DOHH2 (cell line): Measurements from ENCODE around the gene VPREB1.

ENCODE experiments used
- H3F3A ChIP-seq: fragments of 200-600 bp; sonication (generic), shearing (Covaris generic); 2 replicates; pipeline ENCODE4 v1.6.0; 2016; ENCODE audit warnings: antibody characterized with exemption, mild to moderate bottlenecking; ENCODE audit not compliant: control insufficient read depth, insufficient read depth
- H3K27ac ChIP-seq: fragments of 200-600 bp; sonication (generic); 2 replicates; pipeline ENCODE4 v1.5.1; 2014; ENCODE audit warnings: low read depth, mild to moderate bottlenecking, low read length, moderate library complexity
- H3K27me3 ChIP-seq: fragments of 200-600 bp; sonication (generic); 2 replicates; pipeline ENCODE4 v1.6.1; 2014; ENCODE audit warnings: mild to moderate bottlenecking, low read length, mixed read lengths; ENCODE audit not compliant: control insufficient read depth
- H3K36me3 ChIP-seq: fragments of 200-600 bp; sonication (generic); 2 replicates; pipeline ENCODE4 v1.6.1; 2014; ENCODE audit warnings: mild to moderate bottlenecking, low read length, moderate library complexity, mixed read lengths; ENCODE audit not compliant: control insufficient read depth
- H3K4me1 ChIP-seq: fragments of 200-600 bp; sonication (generic); 2 replicates; pipeline ENCODE4 v1.6.1; 2014; ENCODE audit warnings: mild to moderate bottlenecking, low read length, mixed read lengths; ENCODE audit not compliant: control insufficient read depth
- H3K4me2 ChIP-seq: fragments of 200-600 bp; sonication (generic); 2 replicates; pipeline ENCODE4 v1.6.0; 2014; ENCODE audit warnings: mild to moderate bottlenecking, low read length, moderate library complexity
- H3K4me3 ChIP-seq: fragments of 200-600 bp; sonication (generic); 2 replicates; pipeline ENCODE4 v1.5.1; 2014; ENCODE audit warnings: mild to moderate bottlenecking, low read length, mixed read lengths
- H3K79me2 ChIP-seq: fragments of 200-600 bp; sonication (generic); 2 replicates; pipeline ENCODE4 v1.6.1; 2014; ENCODE audit warnings: mild to moderate bottlenecking, low read length, mixed read lengths; ENCODE audit not compliant: control insufficient read depth
- H3K9me2 ChIP-seq: fragments of 200-600 bp; sonication (generic); replicated peaks from 2 replicates; pipeline ENCODE4 v1.6.1; 2014; ENCODE audit warnings: mild to moderate bottlenecking, low read length, mixed read lengths; ENCODE audit not compliant: control insufficient read depth
- H3K9me3 ChIP-seq: fragments of 200-600 bp; sonication (generic); 2 replicates; pipeline ENCODE4 v1.6.1; 2014; ENCODE audit warnings: antibody characterized with exemption, low read length, mixed read lengths; ENCODE audit not compliant: control insufficient read depth, insufficient read depth
- H4K20me1 ChIP-seq: fragments of 200-600 bp; sonication (generic); 2 replicates; pipeline ENCODE4 v1.6.0; 2014; ENCODE audit warnings: low read depth, mild to moderate bottlenecking, antibody characterized with exemption, low read length, moderate library complexity; ENCODE audit not compliant: control insufficient read depth, insufficient read depth
- EZH2phosphoT487 ChIP-seq: fragments of 200-600 bp; sonication (generic); IDR thresholded peaks from 2 replicates; pipeline ENCODE4 v1.6.1; 2017; ENCODE audit warnings: borderline replicate concordance, mild to moderate bottlenecking, antibody characterized with exemption, low read length, moderate library complexity, mixed read lengths
- TF ChIP-seq, protein P1 (sequence below): fragments of 200-600 bp; sonication (generic); IDR thresholded peaks from one replicate; pipeline ENCODE4 v1.5.1; 2014; ENCODE audit warnings: antibody characterized with exemption, mild to moderate bottlenecking, low read depth, low read length; ENCODE audit not compliant: poor library complexity, severe bottlenecking

Gene VPREB1

DNA sequence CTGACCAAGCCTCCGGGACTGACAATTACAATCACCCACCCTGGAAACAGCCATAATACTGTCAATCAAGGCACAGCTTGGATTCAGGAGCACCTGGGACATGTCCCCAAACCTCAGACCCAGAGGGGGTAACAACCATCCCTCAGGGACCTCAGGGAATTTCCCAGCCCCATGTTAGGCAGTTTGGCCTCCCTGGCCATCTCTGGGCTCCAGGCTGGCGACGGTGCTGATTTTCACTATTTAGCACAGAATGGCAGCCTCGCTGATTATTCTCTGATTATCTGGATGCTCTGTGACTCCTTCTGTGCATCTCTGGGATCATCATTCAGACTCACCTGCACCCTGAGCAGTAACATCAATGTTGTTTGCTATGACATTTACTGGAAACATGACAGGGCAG, 45.8 kb upstream of the VPREB1 start:
- H3K27me3 ChIP-seq: no peaks in the 10 kb centered on the region
- H3K4me3 ChIP-seq: peak overlapping the region; percentile 86; the same call in 1 of the 2 replicates
- H3F3A ChIP-seq: peaks cover 47% of the 10 kb centered on the region
- H3K4me1 ChIP-seq: peaks cover 84% of the 10 kb centered on the region
- TF ChIP-seq, protein P1, sequence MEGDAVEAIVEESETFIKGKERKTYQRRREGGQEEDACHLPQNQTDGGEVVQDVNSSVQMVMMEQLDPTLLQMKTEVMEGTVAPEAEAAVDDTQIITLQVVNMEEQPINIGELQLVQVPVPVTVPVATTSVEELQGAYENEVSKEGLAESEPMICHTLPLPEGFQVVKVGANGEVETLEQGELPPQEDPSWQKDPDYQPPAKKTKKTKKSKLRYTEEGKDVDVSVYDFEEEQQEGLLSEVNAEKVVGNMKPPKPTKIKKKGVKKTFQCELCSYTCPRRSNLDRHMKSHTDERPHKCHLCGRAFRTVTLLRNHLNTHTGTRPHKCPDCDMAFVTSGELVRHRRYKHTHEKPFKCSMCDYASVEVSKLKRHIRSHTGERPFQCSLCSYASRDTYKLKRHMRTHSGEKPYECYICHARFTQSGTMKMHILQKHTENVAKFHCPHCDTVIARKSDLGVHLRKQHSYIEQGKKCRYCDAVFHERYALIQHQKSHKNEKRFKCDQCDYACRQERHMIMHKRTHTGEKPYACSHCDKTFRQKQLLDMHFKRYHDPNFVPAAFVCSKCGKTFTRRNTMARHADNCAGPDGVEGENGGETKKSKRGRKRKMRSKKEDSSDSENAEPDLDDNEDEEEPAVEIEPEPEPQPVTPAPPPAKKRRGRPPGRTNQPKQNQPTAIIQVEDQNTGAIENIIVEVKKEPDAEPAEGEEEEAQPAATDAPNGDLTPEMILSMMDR: no peak
- no peak for TF ChIP-seq EZH2phosphoT487
- H3K27ac ChIP-seq: peak overlapping the region; percentile 96
- H4K20me1 ChIP-seq: no peaks in the 10 kb centered on the region
- peaks cover 17% of the 10 kb centered on the region for H3K36me3 ChIP-seq
- peak overlapping the region; percentile 64 for H3K4me2 ChIP-seq
- peaks cover 25% of the 10 kb centered on the region for H3K79me2 ChIP-seq
- no peaks in the 10 kb centered on the region for H3K9me3 ChIP-seq
- no peaks in the 10 kb centered on the region for H3K9me2 ChIP-seq

DNA sequence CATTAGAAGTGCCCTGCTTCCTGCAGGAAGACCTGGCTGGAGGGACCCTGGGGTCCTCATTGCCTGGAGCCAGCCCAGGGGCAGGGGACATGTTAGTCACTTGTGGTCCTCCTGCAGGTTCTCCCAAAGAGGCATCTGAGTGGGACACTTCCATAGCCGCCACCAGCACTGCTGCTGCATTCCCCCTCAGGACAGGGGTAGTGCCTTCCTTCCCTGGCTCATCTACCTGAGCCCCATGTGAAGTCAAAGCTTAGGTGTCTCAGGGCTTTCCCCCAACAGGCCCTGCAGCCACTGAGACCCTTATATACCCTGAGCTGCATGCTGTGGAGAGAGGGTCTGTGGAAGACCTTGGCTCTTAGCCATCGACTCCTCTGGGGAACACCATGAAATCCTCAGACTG, 45.0 kb upstream of the VPREB1 start:
- Histone ChIP-seq H3K4me3 (no peak overlapping the region), H3K27me3 (no peaks in the 10 kb centered on the region), H3K79me2 (peaks cover 21% of the 10 kb centered on the region), H3F3A (peaks cover 47% of the 10 kb centered on the region), H3K27ac (no peak overlapping the region), H4K20me1 (no peaks in the 10 kb centered on the region), H3K36me3 (peaks cover 17% of the 10 kb centered on the region), H3K9me3 (no peaks in the 10 kb centered on the region), H3K4me1 (peaks cover 75% of the 10 kb centered on the region), H3K4me2 (peak overlapping the region; percentile 64; the same call in 1 of the 2 replicates), H3K9me2 (no peaks in the 10 kb centered on the region)
- TF ChIP-seq EZH2phosphoT487: no peak
- TF ChIP-seq, protein P1: no peak

DNA sequence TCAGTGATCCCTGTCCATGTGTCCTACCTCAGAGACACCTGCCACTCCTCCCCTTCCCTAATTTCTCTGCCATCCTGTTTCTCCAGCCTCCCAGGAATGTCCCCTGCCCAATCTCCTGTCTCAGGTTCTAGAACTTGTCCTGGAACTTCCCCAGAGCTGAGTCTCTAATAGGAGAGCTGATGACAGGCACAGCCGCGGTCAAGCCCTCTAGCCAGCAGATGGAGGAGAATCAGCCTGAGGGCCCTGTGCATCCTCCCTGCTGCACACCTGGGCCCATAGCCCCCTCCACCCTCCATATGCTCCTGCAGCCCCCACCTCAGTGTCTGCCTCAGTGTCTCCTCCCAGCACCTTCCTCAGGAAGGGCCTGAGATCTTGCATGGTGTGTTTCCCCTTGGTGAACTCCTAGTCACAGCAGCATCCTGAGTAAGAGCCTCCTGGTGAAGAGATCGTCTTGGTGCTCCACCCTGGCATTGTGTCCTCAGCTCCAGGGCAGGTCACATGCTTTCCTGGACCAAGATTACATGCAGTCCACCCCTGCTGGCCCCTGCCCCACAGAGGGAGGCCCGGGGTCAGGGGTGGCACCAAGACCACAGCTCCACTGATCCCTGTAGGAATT, 43.9 kb upstream of the VPREB1 start:
- peaks cover 15% of the 10 kb centered on the region for H3K79me2 ChIP-seq
- TF ChIP-seq EZH2phosphoT487: no peak
- TF ChIP-seq, protein P1: no peak
- H4K20me1 ChIP-seq: no peaks in the 10 kb centered on the region
- H3K9me3 ChIP-seq: no peaks in the 10 kb centered on the region
- no peaks in the 10 kb centered on the region for H3K27me3 ChIP-seq
- H3K4me3 ChIP-seq: peak overlapping the region; percentile 46
- peak overlapping the region; percentile 64 for H3K4me2 ChIP-seq
- peak overlapping the region; percentile 72 for H3K27ac ChIP-seq
- peaks cover 74% of the 10 kb centered on the region for H3K4me1 ChIP-seq
- H3K9me2 ChIP-seq: no peaks in the 10 kb centered on the region
- H3K36me3 ChIP-seq: peaks cover 16% of the 10 kb centered on the region
- H3F3A ChIP-seq: peaks cover 40% of the 10 kb centered on the region
